K562 (cell line): ENCODE measurements around the gene ARMH3. TPM values are rescaled to one million over a fixed set of nuclear protein-coding genes. Genes with fewer than 3 reads are reported as not detected.

Source experiments
- AFF4 ChIP-seq: sonication (generic); formaldehyde crosslinking; IDR thresholded peaks from 2 replicates; pipeline ENCODE4 v1.8.0; 2023; ENCODE audit warnings: mild to moderate bottlenecking, missing genetic modification reagents
- BCOR ChIP-seq: fragments of 450-650 bp; IDR thresholded peaks from 2 replicates; pipeline ENCODE4 v1.6.1; 2016
- CXXC5 ChIP-seq: fragments of 250-450 bp; sonication (Bioruptor Pico); IDR thresholded peaks from 2 replicates; pipeline ENCODE4 v1.8.0; 2022; ENCODE audit warnings: inconsistent platforms, mild to moderate bottlenecking, moderate library complexity
- FOXO4 ChIP-seq: fragments of 450-650 bp; formaldehyde crosslinking; IDR thresholded peaks from 2 replicates; pipeline ENCODE4 v1.4.0; 2020; ENCODE audit warnings: mild to moderate bottlenecking, moderate library complexity
- MXD1 ChIP-seq: fragments of 250-450 bp; sonication (Bioruptor Pico); IDR thresholded peaks from 2 replicates; pipeline ENCODE4 v1.8.0; 2021; ENCODE audit warnings: borderline replicate concordance, mild to moderate bottlenecking, moderate library complexity; ENCODE audit not compliant: poor library complexity, severe bottlenecking
- NFIC ChIP-seq: fragments of 450-650 bp; IDR thresholded peaks from 2 replicates; pipeline ENCODE4 v1.6.1; 2017; ENCODE audit warnings: mild to moderate bottlenecking, inconsistent platforms
- PATZ1 ChIP-seq: fragments of 250-450 bp; sonication (Bioruptor Pico); IDR thresholded peaks from 2 replicates; pipeline ENCODE4 v1.5.0; 2020; ENCODE audit warnings: mild to moderate bottlenecking, borderline replicate concordance
- ZEB2 ChIP-seq: fragments of 450-650 bp; IDR thresholded peaks from 2 replicates; pipeline ENCODE4 v1.6.1; 2016
- ZHX1 ChIP-seq: fragments of 150-350 bp; conservative IDR thresholded peaks from 2 replicates; pipeline ENCODE4 v1.6.1; 2014; ENCODE audit warnings: low read length
- ZMIZ1 ChIP-seq, 2 experiments: fragments of 150-350 bp in 1 of 2; IDR thresholded peaks; 2 replicates each; pipeline ENCODE4 v1.6.1; 2012 to 2016; ENCODE audit warnings: low read depth in 2 of 2, low read length in 2 of 2, mild to moderate bottlenecking in 1 of 2, moderate library complexity in 1 of 2
- ZNF507 ChIP-seq: conservative IDR thresholded peaks from 2 replicates; pipeline ENCODE4 v1.6.1; 2017; ENCODE audit warnings: missing genetic modification characterization, missing compliant biosample characterization
- polyA plus RNA-seq, 8 experiments: library from polyadenylated mRNA; depleted of rRNA in 4 of 8; stranded (reverse) in 5 of 8; unstranded in 3 of 8; fragments of >200 nt; fragmentation: Nextera tagmentation in 2 of 8; fragmentation: Illumina TruSeq in 1 of 8; extraction: Ambion mirVana in 2 of 8; extraction: Trizol in 1 of 8; gene quantifications; 2 replicates each; pipeline versions ENCODE4 v1.2.1 to v1.2.3, GENCODE V29; 2011 to 2014; ENCODE audit warnings: inconsistent platforms in 1 of 8, missing spikeins in 1 of 8
- total RNA-seq, 7 experiments: library from RNA; depleted of rRNA in 6 of 7; stranded (reverse); fragments of >200 nt in 6 of 7; fragmentation: Illumina TruSeq in 2 of 7; extraction: Trizol in 2 of 7; gene quantifications; 2 replicates each; pipeline versions ENCODE4 v1.2.1 to v1.2.3, GENCODE V29; 2011 to 2021; ENCODE audit warnings: low replicate concordance in 1 of 7

ARMH3 gene
- total and polyA plus RNA-seq, 9 of the 15 experiments (the other 6 are each of a cell fraction or from before 2014, with no cell fraction given) = 0.29 to 0.73 TPM; not detected in 7

GRCh38 chr10:101830322-101831168, 225.4 kb downstream of the ARMH3 start (continued):
- TF ChIP-seq ZMIZ1 (IDR thresholded peaks at IDR 0.05; ENCODE audit: low read depth in 2 of 2, low read length in 2 of 2) = 0 out of 4 replicates have a peak, but pooled peaks of 1 of the 2 experiments have one; percentile 20
- peak; percentile 86 for TF ChIP-seq AFF4 (CRISPR knock-in tag)
- peak; percentile 84 for TF ChIP-seq CXXC5 (CRISPR knock-in tag)
- TF ChIP-seq MXD1 (CRISPR knock-in tag) = peak; percentile 56
- TF ChIP-seq BCOR = peak; percentile 34; the same call in 1 of the 2 replicates
- TF ChIP-seq ZNF507 (tag) = no peak
- no peak for TF ChIP-seq PATZ1 (CRISPR knock-in tag)
- TF ChIP-seq ZHX1 = no peak
- 0 out of 2 replicates have a peak, but pooled peaks have one; percentile 23 for TF ChIP-seq NFIC
- peak; percentile 39; the same call in 1 of the 2 replicates for TF ChIP-seq ZEB2
- no peak for TF ChIP-seq FOXO4
